ENCODE data around the gene ERAL1. TPM values are rescaled to one million over a fixed set of nuclear protein-coding genes. Genes with fewer than 3 reads are reported as not detected.

ERAL1 gene
- total RNA-seq, 1 donor from 2014 or later = 25.8 TPM

DNA sequence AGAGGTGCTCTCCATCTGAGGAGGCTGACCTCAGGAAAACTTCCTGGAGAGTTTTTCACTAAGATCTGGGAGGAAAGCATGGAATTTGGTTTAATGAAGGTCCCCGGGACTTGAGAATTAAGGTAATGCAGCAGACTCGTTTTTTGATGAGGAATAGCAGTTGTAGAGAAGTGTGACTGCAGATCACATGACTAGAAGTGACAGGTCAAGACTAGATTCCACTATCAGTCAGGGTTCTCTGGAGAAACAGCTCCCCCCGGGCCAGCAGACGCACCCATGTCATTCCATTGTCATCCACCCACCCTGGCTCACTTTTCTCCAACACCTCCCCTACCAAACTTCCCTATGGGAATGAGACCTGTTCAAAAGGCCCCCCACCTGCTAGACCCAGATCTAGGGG lies 50.0 kb downstream of the ERAL1 start:
- Mint-ChIP-seq H3K27ac (no peak overlapping the region), H3K36me3 (peaks cover 28% of the 10 kb centered on the region)
- DNase-seq (ENCODE audit: low spot score) = no peak

GRCh38 chr17:28906276-28906675 lies 51.5 kb downstream of the ERAL1 start:
- H3K27ac Mint-ChIP-seq = no peak overlapping the region
- peaks cover 6% of the 10 kb centered on the region for H3K36me3 ChIP-seq
- H3K4me1 Mint-ChIP-seq = peaks cover 13% of the 10 kb centered on the region
- TF ChIP-seq EZH2phosphoT487 (IDR thresholded peaks at IDR 0.05) (no peak), EZH2 (IDR thresholded peaks at IDR 0.05) (no peak), CTCF (IDR thresholded peaks at IDR 0.05) (no peak)
- H2AFZ ChIP-seq (replicated peaks) = no peak overlapping the region
- H3K27me3 ChIP-seq = no peaks in the 10 kb centered on the region
- H3K9ac ChIP-seq = no peak overlapping the region
- no peaks in the 10 kb centered on the region for H3K9me3 ChIP-seq (ENCODE audit: low read depth)
- H3K27ac ChIP-seq = no peak overlapping the region
- no peaks in the 10 kb centered on the region for H3K9me3 Mint-ChIP-seq
- H3F3A ChIP-seq (ENCODE audit: low read depth) = peaks cover 53% of the 10 kb centered on the region
- H3K4me2 ChIP-seq = no peak overlapping the region
- peaks cover 10% of the 10 kb centered on the region for H3K27me3 Mint-ChIP-seq (ENCODE audit: insufficient read depth, low read depth)
- peaks cover 8% of the 10 kb centered on the region for H3K79me2 ChIP-seq (ENCODE audit: low read depth)
- no peak for DNase-seq (ENCODE audit: low spot score)
- H3K36me3 Mint-ChIP-seq = peaks cover 28% of the 10 kb centered on the region
- H4K20me1 ChIP-seq (ENCODE audit: low read depth) = peaks cover 9% of the 10 kb centered on the region
- H3K4me1 ChIP-seq = no peaks in the 10 kb centered on the region
- H3K4me3 Mint-ChIP-seq = no peak overlapping the region
- no peak overlapping the region for H3K4me3 ChIP-seq

More for the DNA sequence above, 50.0 kb downstream of the ERAL1 start:
- peaks cover 20% of the 10 kb centered on the region for H3K4me1 Mint-ChIP-seq
- no peak overlapping the region for H3K4me3 Mint-ChIP-seq
- Histone ChIP-seq H3K27me3 (no peaks in the 10 kb centered on the region), H2AFZ (replicated peaks) (no peak overlapping the region), H3K4me2 (no peak overlapping the region), H3F3A (ENCODE audit: low read depth) (peaks cover 53% of the 10 kb centered on the region), H3K4me1 (no peaks in the 10 kb centered on the region), H3K9me3 (ENCODE audit: low read depth) (no peaks in the 10 kb centered on the region), H3K4me3 (no peak overlapping the region), H3K9ac (no peak overlapping the region), H3K27ac (no peak overlapping the region), H3K79me2 (ENCODE audit: low read depth) (peaks cover 11% of the 10 kb centered on the region), H3K36me3 (peaks cover 2% of the 10 kb centered on the region), H4K20me1 (ENCODE audit: low read depth) (peaks cover 6% of the 10 kb centered on the region)
- H3K9me3 Mint-ChIP-seq = no peaks in the 10 kb centered on the region
- TF ChIP-seq EZH2phosphoT487 (IDR thresholded peaks at IDR 0.05) = no peak
- TF ChIP-seq EZH2 (IDR thresholded peaks at IDR 0.05) = no peak
- TF ChIP-seq CTCF (IDR thresholded peaks at IDR 0.05) = no peak
- H3K27me3 Mint-ChIP-seq (ENCODE audit: insufficient read depth, low read depth) = peaks cover 10% of the 10 kb centered on the region

DNA sequence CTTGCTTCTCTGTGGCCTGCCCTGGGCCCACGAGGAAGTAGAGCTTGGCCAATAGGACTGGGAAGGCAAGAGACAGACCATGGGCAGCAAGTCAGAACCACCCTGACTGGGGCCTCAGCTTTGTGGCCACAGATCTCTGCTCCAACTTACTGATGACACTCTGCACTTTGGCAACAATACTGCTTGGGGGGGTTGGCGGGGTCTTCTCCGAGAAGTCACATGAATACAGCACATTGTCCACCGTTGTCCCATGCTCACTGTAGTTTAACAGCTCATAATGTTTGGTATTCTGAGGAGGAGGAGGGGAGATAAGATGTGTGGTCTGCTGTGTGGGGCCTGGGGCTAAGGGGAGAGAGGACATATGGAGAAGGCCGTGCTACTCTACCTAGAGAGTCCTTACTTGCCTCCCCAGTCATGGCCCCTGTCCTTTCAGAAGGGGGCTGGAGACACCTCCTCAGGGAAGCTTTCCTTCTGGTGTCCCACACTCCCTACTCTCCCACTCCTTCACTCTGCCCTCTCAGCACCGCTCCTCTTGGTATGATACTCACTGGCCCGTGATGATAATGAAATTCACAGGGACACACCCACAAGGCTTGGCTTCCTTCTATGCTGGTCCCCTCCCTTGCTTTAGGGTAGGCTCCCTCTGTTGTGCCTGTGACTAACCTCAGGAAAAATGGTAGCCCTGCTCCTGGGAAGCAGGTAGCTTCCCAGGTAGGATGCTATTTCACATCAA lies 52.1 kb downstream of the ERAL1 start:
- H3K4me1 Mint-ChIP-seq = peaks cover 8% of the 10 kb centered on the region

More for the DNA sequence above, 52.1 kb downstream of the ERAL1 start:
- peaks cover 2% of the 10 kb centered on the region for H3K79me2 ChIP-seq (ENCODE audit: low read depth)
- no peak overlapping the region for H3K9ac ChIP-seq
- no peaks in the 10 kb centered on the region for H3K9me3 ChIP-seq (ENCODE audit: low read depth)
- no peak overlapping the region for H3K27ac ChIP-seq
- TF ChIP-seq EZH2 (IDR thresholded peaks at IDR 0.05) (no peak), EZH2phosphoT487 (IDR thresholded peaks at IDR 0.05) (no peak), CTCF (IDR thresholded peaks at IDR 0.05) (no peak)
- Mint-ChIP-seq H3K27me3 (ENCODE audit: insufficient read depth, low read depth) (peaks cover 10% of the 10 kb centered on the region), H3K9me3 (no peaks in the 10 kb centered on the region), H3K27ac (no peak overlapping the region), H3K4me3 (no peak overlapping the region), H3K36me3 (peaks cover 28% of the 10 kb centered on the region)
- peaks cover 6% of the 10 kb centered on the region for H3K36me3 ChIP-seq
- peaks cover 10% of the 10 kb centered on the region for H4K20me1 ChIP-seq (ENCODE audit: low read depth)
- no peak for DNase-seq (ENCODE audit: low spot score)
- H2AFZ ChIP-seq (replicated peaks) = no peak overlapping the region
- no peaks in the 10 kb centered on the region for H3K4me1 ChIP-seq
- no peaks in the 10 kb centered on the region for H3K27me3 ChIP-seq
- no peak overlapping the region for H3K4me3 ChIP-seq
- H3K4me2 ChIP-seq = no peak overlapping the region
- peaks cover 48% of the 10 kb centered on the region for H3F3A ChIP-seq (ENCODE audit: low read depth)

All from neural progenitor cell (in vitro differentiated cells).